ENCODE results near the gene ZYG11B.

DNA sequence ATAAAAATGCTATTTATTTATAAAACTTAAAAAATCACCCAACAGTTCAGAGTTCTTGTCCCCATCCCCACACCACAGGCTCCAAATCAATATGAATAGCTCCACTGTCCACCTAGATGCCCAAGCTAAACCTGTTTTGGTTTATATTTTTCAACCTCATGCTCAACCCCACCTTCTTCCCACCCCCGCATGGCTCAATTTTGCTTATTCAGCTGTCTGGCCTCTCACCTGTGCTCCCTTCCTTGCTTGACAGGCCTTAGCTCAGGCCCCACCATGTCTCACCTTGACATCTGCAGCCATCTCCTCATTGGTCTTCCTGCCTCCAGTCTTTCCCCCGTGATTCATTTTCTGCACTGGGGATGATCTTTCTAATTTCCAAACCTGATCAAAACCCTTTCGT, 45.9 kb upstream of the ZYG11B start:
- TF ChIP-seq EP300 (IDR thresholded peaks at IDR 0.05; ENCODE audit: low read length) (no peak), CTCFL (IDR thresholded peaks at IDR 0.05; ENCODE audit: borderline replicate concordance, insufficient read depth, low read depth, low read length, poor library complexity, severe bottlenecking) (no peak), ESRRA (IDR thresholded peaks at IDR 0.05; ENCODE audit: borderline replicate concordance, low read depth) (no peak), ZFP30 (CRISPR knock-in tag; IDR thresholded peaks at IDR 0.05; ENCODE audit: borderline replicate concordance) (no peak), ZBTB40 (IDR thresholded peaks at IDR 0.05) (no peak), ZBTB40 (CRISPR knock-in tag; IDR thresholded peaks at IDR 0.05) (no peak), TAF1 (IDR thresholded peaks at IDR 0.05; ENCODE audit: control insufficient read depth, extremely low read depth, insufficient read depth, low read length, severe bottlenecking) (no peak)
- TF ChIP-seq, protein P1, sequence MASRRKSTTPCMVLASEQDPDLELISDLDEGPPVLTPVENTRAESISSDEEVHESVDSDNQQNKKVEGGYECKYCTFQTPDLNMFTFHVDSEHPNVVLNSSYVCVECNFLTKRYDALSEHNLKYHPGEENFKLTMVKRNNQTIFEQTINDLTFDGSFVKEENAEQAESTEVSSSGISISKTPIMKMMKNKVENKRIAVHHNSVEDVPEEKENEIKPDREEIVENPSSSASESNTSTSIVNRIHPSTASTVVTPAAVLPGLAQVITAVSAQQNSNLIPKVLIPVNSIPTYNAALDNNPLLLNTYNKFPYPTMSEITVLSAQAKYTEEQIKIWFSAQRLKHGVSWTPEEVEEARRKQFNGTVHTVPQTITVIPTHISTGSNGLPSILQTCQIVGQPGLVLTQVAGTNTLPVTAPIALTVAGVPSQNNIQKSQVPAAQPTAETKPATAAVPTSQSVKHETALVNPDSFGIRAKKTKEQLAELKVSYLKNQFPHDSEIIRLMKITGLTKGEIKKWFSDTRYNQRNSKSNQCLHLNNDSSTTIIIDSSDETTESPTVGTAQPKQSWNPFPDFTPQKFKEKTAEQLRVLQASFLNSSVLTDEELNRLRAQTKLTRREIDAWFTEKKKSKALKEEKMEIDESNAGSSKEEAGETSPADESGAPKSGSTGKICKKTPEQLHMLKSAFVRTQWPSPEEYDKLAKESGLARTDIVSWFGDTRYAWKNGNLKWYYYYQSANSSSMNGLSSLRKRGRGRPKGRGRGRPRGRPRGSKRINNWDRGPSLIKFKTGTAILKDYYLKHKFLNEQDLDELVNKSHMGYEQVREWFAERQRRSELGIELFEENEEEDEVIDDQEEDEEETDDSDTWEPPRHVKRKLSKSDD (conservative IDR thresholded peaks at IDR 0.05; ENCODE audit: low read length) = no peak

All from K562 (cell line).